Measurements from ENCODE around the gene UBAP2.

UBAP2 gene, protein sequence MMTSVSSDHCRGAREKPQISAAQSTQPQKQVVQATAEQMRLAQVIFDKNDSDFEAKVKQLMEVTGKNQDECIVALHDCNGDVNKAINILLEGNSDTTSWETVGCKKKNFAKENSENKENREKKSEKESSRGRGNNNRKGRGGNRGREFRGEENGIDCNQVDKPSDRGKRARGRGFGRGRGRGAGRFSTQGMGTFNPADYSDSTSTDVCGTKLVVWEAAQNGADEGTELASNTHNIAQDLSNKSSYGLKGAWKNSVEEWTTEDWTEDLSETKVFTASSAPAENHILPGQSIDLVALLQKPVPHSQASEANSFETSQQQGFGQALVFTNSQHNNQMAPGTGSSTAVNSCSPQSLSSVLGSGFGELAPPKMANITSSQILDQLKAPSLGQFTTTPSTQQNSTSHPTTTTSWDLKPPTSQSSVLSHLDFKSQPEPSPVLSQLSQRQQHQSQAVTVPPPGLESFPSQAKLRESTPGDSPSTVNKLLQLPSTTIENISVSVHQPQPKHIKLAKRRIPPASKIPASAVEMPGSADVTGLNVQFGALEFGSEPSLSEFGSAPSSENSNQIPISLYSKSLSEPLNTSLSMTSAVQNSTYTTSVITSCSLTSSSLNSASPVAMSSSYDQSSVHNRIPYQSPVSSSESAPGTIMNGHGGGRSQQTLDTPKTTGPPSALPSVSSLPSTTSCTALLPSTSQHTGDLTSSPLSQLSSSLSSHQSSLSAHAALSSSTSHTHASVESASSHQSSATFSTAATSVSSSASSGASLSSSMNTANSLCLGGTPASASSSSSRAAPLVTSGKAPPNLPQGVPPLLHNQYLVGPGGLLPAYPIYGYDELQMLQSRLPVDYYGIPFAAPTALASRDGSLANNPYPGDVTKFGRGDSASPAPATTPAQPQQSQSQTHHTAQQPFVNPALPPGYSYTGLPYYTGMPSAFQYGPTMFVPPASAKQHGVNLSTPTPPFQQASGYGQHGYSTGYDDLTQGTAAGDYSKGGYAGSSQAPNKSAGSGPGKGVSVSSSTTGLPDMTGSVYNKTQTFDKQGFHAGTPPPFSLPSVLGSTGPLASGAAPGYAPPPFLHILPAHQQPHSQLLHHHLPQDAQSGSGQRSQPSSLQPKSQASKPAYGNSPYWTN

DNA sequence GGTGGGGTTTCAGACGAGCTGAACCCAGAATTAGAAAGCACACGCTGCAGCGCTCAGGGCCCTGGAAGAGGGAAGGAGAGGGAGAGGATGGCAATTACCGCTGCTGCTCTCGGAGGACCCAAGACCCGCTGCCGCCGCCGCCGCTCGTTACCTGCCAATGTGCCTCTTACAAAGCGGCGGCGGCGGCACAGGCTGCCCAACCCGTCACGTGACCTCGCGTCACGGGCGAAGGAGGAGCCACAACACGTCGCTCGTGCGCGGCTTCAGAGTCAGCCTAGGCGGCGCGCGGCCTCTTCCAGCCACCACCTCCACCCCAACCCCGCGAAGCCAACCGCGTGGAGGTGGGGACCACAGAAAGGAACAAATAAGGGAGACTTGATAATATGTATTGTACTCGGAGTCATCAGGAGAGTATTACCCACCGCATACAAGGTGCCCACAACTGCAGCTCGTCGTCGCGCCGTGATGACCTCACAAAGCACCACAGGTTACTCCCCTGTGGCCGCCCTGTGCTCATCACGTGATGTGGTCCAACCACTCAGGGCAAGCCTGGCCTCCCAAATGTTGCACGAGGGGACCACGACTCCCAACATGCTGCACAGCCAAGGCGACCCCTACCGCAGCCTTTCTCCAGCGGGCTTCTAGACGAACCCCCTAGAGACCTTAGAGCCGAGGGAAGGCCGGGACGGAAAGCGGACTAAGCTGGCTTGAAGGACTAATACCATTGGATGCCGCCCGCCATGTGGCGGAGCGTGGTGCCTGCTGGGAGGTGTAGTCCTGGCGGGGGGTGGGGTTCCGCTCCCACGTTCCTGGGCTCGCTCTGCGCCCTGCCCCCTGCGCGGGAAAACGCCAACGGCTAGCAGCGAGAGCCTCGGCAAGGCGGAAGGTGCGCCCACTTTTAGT, at the start of gene UBAP2:
Gene UBAP2 (minus strand): TSS at position 161 of the 903 bp plus-strand sequence. CDS start 31,739 bp downstream, outside the sequence.
- peak; percentile 96 for DNase-seq (ENCODE audit: low read depth)

DNA sequence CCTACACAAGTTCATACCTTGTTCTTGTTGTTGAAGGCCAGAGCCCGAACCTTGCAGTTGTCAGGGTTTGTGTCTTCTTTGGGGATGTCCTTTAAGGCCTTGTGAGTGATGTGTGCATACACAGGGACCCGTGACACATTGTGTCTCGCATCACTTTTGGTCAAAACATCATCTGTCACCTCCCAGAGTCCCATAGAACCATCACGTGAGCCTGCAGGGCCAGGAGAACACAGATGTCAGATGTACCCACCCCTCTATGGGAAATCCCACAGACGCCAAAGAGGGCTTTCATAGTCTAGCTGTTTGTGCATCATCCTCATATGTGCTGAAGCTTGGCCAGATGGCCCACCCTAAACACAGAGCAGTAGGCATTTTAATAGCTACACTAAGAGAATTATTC, 49.6 kb upstream of the UBAP2 start:
- no peak for DNase-seq (ENCODE audit: low read depth)

DNA sequence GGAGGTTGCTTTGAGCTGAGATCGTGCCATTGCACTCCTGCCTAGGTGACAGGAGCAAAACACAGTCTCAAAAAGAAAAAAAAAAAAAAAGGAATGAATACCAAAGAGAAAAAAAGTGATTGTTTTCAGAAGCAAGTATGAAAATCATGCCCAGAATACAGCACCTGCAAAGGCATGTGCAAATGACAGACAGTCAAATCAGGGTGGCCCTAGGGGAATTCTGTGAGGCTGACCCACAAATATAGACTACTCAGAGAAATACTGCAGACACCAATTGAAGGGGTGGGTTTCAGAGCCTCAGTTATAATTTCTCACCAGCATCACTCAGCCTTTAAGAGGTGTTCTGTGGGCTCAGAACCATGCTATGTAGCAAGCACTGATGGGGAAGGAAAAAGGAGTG, 49.2 kb upstream of the UBAP2 start:
- no peak for DNase-seq (ENCODE audit: low read depth)

DNA sequence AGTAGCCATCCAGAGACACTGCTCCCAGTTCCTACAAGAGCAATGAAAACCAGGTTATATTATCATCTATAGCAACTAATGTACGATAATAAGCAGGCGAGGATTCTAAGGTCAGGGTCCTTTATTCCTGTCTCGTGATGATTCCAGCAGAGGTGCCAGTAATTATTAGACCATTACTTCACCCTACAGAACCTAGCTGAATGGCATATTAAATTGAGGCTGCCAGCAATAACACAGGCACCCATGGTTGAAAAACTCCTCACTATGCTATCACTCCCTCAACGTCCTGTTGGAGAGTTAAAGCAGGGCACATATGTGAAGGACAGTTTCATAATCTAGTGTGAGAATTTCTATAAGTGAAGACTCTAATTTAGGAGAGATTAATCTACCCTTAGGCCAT, 48.1 kb upstream of the UBAP2 start:
- no peak for DNase-seq (ENCODE audit: low read depth)

DNA sequence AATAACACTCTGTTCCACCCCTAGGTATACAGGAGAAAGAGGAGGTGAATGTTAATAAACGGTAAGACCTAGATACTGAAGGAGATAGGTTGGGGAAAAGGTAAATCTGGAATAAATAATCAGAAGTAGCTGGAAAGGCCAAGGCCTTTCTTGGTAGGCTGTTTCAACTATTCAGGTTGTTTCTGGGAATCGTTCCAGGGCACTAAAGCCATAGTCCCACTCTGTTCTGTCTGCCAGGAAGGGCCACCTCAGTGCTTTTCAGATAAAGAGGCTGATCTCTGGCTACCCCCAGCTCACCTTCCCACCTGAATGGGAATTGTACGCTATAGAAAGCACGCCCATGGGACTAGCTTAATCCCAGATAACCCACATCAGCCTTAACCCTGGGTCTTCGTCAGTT, 44.9 kb upstream of the UBAP2 start:
- no peak for DNase-seq (ENCODE audit: low read depth)

DNA sequence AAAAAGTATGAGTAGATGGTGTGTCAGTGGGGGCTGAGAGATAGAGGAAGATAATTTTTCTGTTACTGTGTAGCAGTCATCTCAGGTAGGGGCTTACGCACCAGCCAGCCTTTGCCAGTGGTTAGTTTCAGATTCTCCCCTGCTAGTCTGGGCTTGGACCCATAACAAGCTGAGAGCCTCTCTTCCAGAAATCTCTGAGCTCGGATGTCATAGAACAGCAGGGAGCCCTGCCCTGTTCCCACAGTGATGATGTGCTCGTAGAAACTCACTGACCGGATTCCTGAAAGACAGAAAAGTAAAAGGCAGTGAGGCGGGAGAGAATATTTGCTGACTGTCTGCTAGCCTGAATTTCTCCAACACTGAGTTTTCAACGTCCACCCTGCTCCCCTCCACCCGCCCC, 40.6 kb upstream of the UBAP2 start:
- DNase-seq (ENCODE audit: low read depth) = no peak

DNA sequence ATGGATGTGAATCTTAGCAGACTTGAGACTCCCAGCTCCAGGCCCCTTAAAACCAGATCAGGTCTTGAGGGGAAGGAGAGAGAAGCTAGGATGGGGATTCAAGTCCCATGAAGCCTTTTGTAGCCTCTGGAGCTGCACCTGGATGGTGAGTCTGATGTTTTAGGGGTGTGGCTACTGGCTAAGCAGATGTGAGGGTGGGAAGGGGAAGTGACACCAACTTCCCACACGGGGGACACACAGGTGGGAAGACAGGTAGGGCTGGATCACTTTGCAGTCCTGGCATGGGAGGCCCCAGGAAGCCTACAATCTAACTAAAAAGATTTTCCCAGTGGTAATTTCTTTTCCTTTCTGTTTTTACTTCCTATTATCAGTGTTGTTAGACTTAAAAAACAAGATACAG, 38.7 kb upstream of the UBAP2 start:
- DNase-seq (ENCODE audit: low read depth) = no peak

DNA sequence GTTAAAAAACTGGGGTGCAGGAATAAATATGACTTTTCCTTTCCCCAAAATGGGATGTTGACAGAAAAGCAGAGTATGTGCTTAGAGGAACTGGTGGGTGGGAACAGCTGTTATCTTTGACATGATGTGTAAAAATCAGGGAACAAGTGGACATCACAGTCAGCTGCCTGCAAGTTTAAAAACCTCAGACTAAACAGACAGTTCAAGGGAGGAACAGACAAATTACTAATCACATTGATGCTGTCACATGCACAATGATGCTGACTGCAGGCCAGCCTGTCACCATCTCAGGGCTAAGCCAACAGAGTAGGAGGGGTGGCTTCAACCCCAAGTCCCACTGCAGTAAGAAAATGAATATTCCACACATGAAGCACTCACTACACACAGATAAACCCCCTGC, 38.2 kb upstream of the UBAP2 start:
- no peak for DNase-seq (ENCODE audit: low read depth)

DNA sequence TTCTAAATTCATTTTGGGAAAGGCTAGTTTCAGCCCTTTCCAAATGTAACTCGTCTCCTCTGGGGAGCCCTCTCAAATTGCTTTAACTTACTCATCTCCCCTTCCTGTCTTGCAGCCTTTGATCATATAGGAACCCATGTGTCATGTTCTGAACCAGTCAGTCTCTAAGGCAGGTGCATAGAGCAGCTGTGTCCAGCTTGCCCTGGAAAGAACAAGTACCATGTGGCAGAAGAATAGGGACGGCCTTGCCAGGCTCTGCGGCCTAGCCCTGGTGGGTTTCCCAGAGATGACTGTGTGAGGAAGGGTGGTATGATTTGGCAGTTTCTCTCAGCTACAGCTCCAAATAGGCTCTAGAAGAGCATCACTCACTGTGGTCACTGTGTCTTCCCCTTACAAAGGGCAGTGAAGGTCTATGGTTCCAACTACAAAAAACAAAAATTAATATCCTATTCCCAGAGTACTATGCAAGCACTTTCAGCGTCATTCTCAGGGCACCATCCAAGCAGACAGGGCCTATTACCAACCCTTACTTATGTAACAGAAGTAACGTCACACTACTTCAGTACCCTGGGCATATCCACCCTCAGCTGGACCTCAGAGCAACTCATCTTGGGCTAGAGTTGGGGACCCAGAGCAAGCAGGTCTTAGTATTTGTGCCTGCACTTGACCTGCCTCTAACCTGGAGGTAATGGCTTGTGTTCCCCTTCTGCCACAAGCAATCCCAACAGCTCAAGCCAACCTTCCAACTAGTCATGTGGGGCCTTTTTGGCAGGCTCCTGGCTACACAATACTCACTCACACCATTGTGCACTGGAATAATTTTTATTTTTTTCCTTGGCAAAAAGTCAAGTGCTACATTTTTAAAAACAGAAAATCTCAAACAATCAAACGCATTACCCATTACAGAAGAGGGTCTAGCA, 37.2 kb upstream of the UBAP2 start:
- no peak for DNase-seq (ENCODE audit: low read depth)

DNA sequence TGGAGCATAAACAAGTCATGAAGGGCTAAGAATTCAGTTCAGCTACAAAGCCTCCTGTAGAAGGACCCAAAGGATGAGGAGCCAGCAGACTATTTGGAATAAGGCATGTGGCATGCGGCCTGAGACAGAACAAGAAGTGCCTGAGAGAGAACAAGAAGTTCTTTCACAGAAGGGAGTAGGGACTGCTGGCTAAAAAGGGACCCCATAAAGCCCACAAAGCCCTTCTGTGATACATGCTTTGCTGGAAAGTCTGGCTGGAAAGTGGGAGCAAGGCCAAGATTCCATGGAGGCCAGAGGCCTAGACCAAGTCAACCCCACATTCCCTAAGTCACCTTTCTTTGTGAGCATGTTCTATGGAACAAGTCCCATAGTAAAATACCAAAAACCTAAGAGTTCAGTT, 35.9 kb upstream of the UBAP2 start:
- DNase-seq (ENCODE audit: low read depth) = no peak

DNA sequence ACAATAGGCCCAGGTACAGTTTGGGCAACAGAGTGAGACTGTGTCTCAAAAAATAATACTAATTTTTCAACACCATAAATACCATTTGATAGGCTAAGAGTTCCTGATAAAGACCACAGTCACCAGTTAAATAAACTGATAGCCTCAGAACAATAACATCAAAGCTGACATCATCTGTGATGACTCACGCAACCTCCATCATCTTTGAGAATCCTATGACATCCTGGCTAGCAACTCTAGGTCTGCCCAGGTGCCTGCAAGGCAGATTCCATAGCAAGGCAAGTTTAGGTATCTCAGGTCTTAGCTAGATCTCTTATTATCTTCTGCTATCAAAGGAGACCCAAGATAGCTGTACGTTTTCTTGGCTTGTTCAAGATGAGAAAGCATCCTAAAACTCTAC, 30.5 kb upstream of the UBAP2 start:
- no peak for DNase-seq (ENCODE audit: low read depth)

DNA sequence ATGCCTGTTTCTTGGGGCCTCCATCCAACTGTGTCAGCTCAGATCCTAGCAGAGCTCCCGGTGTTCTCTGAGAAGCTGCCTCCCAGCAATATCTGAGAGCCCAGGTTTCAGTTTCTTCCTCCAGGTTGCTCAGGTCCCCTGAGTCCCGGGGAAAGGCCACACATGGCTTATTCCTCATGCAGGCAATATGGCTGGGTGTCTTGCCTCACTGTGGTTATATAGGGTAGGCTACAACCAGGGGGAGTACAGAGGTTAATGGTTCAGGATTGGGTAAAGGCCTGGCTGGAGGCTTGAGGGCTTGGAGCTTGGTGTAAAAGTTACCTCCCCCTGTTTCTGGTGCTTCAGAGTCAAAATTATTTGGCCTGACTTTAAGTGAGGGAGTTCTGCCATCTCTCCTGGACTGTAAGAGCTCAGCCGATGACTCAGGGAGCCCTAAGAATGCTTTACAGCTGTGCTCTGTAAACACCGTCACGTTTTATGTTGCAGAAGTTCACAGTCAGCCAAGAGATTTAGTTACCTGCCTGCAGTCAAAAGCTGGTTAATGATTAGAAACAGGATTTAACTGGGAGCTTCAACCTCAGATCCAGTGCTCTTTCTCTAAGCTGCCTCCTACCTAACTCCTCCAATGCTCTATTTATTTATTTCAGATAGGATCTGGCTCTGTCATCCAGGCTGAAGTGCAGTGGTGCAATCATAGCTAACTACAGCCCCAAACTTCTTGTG, 24.3 kb upstream of the UBAP2 start:
- no peak for DNase-seq (ENCODE audit: low read depth)

DNA sequence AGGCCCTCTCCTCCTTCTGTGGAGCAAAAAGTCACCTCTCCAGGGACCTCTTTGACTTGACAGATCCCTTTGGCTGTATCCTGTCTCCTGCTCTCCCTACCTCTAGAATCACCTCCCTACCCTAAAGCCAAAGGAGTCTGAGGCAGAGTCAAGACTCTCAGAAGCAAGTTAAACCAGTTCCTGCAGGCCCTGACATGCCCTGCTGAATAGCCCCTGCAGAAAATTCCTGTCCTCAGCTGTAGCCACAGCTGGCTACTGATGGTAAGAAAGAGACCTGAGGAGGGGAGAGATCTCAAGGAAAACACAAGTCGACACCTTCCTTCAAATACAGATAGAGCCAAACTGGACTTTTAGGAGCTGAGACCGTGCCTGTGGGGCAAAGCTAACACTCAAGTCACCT, 23.7 kb upstream of the UBAP2 start:
- DNase-seq (ENCODE audit: low read depth) = no peak

DNA sequence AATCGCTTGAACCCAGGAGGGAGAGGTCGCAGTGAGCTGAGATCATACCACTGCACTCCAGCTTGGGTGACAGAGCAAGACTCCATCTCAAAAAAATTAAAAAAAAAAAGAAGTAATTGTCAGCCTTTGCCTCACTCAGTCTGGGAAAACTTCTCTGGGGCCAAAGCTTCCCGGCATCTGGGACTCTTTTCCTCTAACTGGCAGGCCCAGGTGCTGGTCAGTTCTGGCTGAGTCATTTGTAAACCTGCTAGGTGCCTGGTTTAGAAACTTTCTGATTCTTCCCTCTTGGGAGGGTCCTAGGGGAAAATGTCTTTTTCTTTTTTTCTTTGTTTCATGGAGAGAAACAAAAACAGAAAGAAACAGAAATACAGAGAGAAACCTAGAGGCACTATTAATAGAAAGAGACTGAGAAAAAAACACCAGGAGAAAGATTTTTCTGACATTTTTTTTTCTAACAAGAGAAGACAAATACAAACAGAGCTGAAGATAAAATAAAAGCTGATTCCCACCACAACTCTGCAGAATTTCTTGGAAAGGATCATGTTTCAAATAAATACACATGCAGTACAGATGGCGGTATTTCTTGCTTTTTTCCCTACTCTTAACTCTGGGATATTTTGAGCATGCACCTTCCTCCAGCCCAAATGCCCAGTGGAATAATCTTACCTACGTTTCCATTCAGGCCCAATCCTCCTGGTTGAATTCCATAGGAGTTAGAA, 22.1 kb upstream of the UBAP2 start:
- DNase-seq (ENCODE audit: low read depth) = no peak

DNA sequence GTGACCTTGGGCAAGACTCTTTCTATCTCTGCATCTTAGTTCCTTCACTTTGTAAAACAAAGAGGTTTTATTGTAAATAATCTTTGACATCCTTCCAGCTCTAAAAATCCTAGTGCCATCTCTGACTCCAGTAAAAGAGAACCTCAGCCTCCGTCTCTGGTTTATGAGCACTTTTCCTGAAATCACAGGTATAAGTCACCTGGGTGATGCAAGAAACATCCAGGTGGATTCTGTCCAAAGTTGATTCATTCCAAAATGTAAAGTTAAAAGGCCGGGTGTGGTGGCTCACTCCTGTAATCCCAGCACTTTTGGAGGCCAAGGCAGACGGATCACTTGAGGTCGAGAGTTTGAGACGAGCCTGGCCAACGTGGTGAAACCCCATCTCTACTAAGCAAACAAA, 21.1 kb upstream of the UBAP2 start:
- no peak for DNase-seq (ENCODE audit: low read depth)

DNA sequence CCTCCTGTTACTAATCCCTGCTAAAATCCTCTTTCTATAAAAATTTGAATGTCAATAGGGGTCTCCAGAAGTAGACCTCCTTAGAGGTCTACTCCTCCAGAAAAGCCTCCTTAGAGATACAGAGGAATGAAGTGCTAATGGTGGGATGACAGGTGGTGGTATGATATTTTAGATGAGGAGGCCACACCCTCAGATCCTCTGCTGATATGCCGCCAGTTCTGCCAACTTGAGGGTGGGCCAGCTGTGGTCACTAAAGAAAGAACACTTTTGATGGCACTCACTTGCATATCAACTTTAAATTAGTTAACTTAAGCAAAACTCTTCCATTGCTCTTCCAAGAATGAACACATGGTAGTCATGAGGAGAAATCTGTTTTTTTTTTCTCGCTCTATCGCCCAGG, 16.9 kb upstream of the UBAP2 start:
- no peak for DNase-seq (ENCODE audit: low read depth)

DNA sequence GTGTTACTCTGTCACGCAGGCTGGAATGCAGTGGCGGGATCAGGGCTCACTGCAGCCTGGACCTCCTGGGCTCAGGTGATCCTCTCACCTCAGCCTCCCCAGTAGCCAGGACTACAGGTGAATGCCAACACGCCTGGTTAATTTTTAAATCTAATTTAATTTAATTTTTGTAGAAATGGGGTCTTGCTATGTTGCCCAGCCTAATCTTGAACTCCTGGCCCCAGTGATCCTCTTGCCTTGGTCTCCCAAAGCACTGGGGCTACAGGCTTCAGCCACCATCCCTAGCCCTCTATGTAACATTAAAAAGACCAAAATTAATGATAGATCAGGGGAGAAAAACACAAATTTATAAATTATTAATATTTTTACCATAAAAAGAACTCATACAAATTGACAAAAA, 11.3 kb upstream of the UBAP2 start:
- DNase-seq (ENCODE audit: low read depth) = no peak

DNA sequence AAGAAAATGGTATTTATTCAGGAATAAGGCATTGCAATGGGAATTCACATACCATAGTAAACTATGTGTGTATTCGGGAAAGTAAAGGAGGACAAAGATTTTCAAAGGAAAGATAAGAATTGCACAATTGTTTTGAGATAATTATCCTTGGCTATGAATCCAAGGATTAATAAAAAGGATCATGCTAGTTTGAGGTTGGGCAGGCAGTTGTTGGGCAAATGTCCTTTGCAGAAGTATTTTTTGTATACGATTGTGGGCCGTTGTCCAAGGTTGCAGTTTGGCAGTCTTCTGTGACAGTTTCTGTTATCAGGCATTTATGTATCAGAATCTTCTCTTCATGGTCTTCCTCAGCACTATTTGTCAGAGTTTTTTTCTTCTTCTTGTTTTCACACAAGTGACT, 10.6 kb upstream of the UBAP2 start:
- DNase-seq (ENCODE audit: low read depth) = no peak

DNA sequence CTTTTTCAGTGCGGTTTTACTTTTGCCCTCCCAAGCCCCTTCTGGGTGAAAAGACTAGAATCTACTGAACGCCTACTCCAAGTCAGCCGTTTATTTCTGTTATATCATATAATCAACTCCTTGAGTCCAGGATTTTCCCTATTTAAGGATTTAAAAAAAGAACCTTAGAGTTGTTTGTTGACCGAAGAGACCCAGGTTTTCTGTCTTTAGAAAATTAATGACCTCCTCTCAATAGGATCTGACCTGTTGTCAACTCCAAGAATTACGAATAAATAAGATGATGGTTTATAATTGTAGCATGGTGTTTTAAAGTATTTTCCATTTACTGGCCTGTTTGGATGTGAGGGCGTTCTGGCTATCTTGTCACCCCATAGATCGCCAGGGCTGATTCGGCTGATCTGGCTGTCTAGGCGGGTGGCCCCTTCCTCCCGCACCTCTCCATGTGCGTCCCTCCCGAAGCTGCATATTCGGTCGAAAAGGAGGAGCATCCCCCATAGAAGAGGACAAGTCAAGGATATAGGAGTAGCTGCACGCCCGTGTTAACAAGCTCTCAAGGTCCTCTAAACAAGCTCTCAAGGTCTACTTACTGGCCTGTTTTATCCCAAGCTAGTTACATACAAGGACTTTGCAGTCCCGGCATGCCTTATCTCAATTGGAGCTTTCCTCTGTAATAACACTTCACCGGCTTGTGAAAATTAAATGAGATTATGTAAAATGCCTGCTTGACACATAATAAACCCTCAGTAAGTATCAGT, 1.1 kb upstream of the UBAP2 start:
- no peak for DNase-seq (ENCODE audit: low read depth)
